ENCODE results near the gene LRIT2. TPM values are rescaled to one million over a fixed set of nuclear protein-coding genes. Genes with fewer than 3 reads are reported as not detected.

The LRIT2 gene
- total RNA-seq, 2 donors from 2014 or later = not detected

DNA sequence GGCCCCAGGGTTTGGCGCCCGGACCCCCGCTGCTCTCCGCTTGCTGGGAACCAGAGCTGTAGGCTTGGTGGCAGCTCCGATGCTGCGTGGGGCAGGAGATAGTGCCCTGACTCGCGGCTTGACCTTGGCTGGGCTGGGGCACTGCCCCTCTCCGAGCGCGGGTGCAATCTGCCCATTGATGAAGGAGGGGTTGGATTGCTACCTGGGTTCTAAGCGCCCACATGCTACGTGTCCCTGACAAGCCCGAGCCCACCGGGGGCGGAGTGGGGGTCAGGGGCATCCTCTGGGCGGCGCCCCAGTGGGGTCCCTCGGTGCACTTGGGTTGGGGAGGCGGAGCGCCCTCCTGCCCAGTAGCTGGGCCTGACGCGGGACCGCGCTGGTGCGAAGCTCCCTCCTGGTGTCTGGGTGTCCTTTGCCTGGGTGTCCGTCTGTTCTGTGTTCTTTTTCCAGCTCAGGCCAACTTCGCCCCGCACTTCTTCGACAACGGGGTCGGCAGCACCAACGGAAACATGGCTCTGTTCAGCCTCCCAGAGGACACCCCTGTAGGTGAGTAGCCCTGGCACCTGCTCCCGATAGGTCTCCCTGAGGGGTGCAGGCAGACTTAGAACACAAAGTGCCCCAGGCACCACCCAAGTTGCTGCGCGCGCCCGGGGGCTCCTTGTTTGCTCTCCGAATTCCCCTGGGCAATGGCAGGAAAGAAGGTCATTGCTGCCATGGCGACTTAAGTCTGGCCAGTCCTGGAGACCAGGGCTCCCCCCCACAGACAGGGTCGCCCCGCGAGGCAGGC is 30.1 kb downstream of the LRIT2 start:
- peaks cover 5% of the 10 kb centered on the region for H3K27me3 ChIP-seq (replicated peaks; ENCODE audit: insufficient read depth)
- H3K9me3 ChIP-seq = no peaks in the 10 kb centered on the region
- 25% methylated on average over 43 of the region's 43 CpGs for WGBS
- DNase-seq (ENCODE audit: low spot score) = no peak
- H3K27ac ChIP-seq = no peak overlapping the region
- H3K36me3 ChIP-seq = no peaks in the 10 kb centered on the region
- H3K4me1 ChIP-seq (replicated peaks) = no peaks in the 10 kb centered on the region
- TF ChIP-seq, protein P1, sequence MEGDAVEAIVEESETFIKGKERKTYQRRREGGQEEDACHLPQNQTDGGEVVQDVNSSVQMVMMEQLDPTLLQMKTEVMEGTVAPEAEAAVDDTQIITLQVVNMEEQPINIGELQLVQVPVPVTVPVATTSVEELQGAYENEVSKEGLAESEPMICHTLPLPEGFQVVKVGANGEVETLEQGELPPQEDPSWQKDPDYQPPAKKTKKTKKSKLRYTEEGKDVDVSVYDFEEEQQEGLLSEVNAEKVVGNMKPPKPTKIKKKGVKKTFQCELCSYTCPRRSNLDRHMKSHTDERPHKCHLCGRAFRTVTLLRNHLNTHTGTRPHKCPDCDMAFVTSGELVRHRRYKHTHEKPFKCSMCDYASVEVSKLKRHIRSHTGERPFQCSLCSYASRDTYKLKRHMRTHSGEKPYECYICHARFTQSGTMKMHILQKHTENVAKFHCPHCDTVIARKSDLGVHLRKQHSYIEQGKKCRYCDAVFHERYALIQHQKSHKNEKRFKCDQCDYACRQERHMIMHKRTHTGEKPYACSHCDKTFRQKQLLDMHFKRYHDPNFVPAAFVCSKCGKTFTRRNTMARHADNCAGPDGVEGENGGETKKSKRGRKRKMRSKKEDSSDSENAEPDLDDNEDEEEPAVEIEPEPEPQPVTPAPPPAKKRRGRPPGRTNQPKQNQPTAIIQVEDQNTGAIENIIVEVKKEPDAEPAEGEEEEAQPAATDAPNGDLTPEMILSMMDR (IDR thresholded peaks at IDR 0.05) = no peak
- no peak for TF ChIP-seq POLR2AphosphoS5 (IDR thresholded peaks at IDR 0.05)
- TF ChIP-seq POLR2A (IDR thresholded peaks at IDR 0.05) = no peak
- H3K4me3 ChIP-seq = peak overlapping the region; percentile 33 to 42
- intact Hi-C loops (cut with DNase I) = no loop called here

DNA sequence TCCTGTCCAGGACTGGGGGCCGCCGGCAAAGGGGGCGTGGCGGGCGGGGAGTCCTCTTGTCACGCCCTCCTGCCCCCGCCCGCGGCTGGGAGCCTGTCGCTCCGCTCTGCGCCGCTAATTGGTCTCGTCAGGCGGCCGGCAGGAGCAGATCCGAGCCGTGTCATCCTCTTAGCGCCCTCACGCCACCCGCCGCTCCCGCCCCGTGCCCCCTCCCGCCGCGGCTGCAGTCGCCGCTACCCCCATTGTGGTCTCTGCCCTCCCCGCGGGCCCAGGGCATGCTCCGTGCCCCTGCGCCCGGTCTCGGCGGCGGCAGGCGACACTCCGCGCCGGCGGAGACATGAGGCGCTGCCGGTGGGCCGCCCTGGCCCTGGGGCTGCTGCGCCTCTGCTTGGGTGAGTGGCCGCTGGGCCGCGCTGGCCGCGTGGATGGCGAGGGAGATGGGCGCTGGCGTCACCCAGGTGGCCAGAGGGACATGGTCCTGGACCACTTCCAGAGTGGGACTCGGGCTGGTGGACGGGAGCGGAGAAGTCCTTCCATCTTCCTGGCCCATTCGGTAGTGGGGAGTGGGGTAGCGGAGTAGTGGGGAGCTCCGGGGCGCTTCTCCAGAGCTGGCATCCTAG is 30.8 kb downstream of the LRIT2 start, which contains the start of gene CDHR1:
Gene CDHR1 (plus strand): TSS at position 114 of the 620 bp plus-strand sequence. CDS start 224 bp downstream, at position 338.
- TF ChIP-seq POLR2AphosphoS5 (IDR thresholded peaks at IDR 0.05) = no peak
- no peak for TF ChIP-seq POLR2A (IDR thresholded peaks at IDR 0.05)
- TF ChIP-seq, protein P1 (IDR thresholded peaks at IDR 0.05) = no peak
- intact Hi-C loops (cut with DNase I) = no loop called here
- no peak within 1 kb of the TSS for H3K27ac ChIP-seq
- no peak for DNase-seq (ENCODE audit: low spot score)
- H3K27me3 ChIP-seq (replicated peaks; ENCODE audit: insufficient read depth) = peaks cover 5% of the 10 kb centered on the region
- H3K9me3 ChIP-seq = no peaks in the 10 kb centered on the region
- no peaks in the 10 kb centered on the region for H3K36me3 ChIP-seq
- 1% methylated on average over 30 of the region's 61 CpGs for WGBS
- H3K4me1 ChIP-seq (replicated peaks) = no peaks in the 10 kb centered on the region
- peak within 1 kb of the TSS; percentile 33 to 42 for H3K4me3 ChIP-seq

DNA sequence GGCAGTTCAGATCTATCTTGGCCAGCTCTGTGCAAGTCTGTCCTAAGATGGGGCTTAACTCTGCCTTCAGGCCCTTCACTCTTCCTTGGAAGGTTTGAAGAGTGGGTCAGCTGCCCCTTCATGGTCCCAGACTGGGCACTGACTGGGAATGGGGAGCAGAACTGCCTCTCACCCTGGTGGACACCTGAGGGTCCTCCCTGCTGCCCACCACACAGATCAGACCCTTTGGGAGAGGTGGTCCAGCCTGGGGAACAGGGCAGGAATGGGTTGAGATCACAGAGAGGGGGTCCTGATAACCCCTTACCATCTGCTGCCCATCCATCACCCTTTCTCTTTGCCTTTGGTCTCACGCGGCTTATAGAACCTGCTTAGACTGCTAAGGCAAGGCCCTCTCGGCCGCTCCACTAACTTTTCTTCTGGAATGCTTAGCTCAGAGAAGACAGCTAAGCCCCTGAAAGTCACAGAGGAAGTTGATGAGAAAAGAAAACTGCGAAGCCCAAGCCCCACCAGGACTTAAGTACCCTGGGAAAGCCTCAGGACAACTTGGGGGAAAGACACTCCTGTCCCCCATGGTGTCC is 31.4 kb downstream of the LRIT2 start:
- WGBS = 29% methylated on average over 5 of the region's 5 CpGs
- H3K27ac ChIP-seq = no peak overlapping the region
- H3K4me3 ChIP-seq = peak overlapping the region; percentile 33 to 42
- TF ChIP-seq POLR2AphosphoS5 (IDR thresholded peaks at IDR 0.05) (no peak), POLR2A (IDR thresholded peaks at IDR 0.05) (no peak)
- TF ChIP-seq, protein P1 (IDR thresholded peaks at IDR 0.05) = no peak
- DNase-seq (ENCODE audit: low spot score) = no peak
- no peaks in the 10 kb centered on the region for H3K9me3 ChIP-seq
- intact Hi-C loops (cut with DNase I) = no loop called here
- H3K36me3 ChIP-seq = no peaks in the 10 kb centered on the region
- H3K4me1 ChIP-seq (replicated peaks) = no peaks in the 10 kb centered on the region
- H3K27me3 ChIP-seq (replicated peaks; ENCODE audit: insufficient read depth) = peaks cover 5% of the 10 kb centered on the region

DNA sequence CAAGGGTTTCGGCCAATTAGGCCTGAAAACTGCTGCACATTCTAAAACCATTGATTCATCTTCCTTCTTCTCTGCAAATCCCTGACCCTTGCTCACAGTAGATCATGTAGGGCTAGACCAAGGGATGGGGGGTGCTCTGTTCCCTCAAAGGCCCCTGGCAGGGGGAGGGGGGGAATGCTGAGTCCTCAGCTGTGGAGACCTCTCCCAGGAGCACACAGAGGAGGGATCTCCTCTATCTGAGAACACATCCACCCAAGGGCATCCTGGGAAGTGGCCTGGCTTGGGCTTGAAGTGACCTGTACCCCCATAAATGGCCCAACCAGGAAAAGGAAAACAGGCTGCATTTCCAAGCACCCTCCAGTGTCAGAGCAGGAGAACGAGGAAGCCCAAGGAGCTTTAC is 32.0 kb downstream of the LRIT2 start:
- Histone ChIP-seq H3K27me3 (replicated peaks; ENCODE audit: insufficient read depth) (peaks cover 5% of the 10 kb centered on the region), H3K27ac (no peak overlapping the region), H3K4me3 (no peak overlapping the region), H3K36me3 (no peaks in the 10 kb centered on the region), H3K9me3 (no peaks in the 10 kb centered on the region), H3K4me1 (replicated peaks) (no peaks in the 10 kb centered on the region)
- intact Hi-C loops (cut with DNase I) = no loop called here
- TF ChIP-seq, protein P1 (IDR thresholded peaks at IDR 0.05) = no peak
- no peak for TF ChIP-seq POLR2AphosphoS5 (IDR thresholded peaks at IDR 0.05)
- TF ChIP-seq POLR2A (IDR thresholded peaks at IDR 0.05) = no peak
- no peak for DNase-seq (ENCODE audit: low spot score)
- WGBS = 88% methylated on average over 2 of the region's 2 CpGs

Measured in prostate gland (tissue), 2 donors.